HepG2 (cell line): ENCODE results near the gene CLK4.

Experiments used
- ARNT ChIP-seq: fragments of 450-650 bp; IDR thresholded peaks from 2 replicates; pipeline ENCODE4 v1.6.1; 2017
- GABPB1 ChIP-seq: IDR thresholded peaks from 2 replicates; pipeline ENCODE4 v1.6.1; 2016; ENCODE audit warnings: mild to moderate bottlenecking, missing genetic modification reagents, moderate library complexity, missing compliant biosample characterization
- RFX5 ChIP-seq: IDR thresholded peaks from 2 replicates; pipeline ENCODE4 v1.6.1; 2011; ENCODE audit warnings: low read depth, low read length, improper control_type of control experiment
- TARDBP ChIP-seq: sonication (generic); formaldehyde crosslinking; IDR thresholded peaks from 2 replicates; pipeline ENCODE4 v1.8.0; 2022; ENCODE audit warnings: mild to moderate bottlenecking, missing genetic modification reagents
- ZFP62 ChIP-seq: sonication (generic); formaldehyde crosslinking; IDR thresholded peaks from 2 replicates; pipeline ENCODE4 v1.4.0; 2020; ENCODE audit warnings: missing genetic modification reagents
- ZNF354B ChIP-seq: sonication (generic); formaldehyde crosslinking; IDR thresholded peaks from 2 replicates; pipeline ENCODE4 v1.8.0; 2022; ENCODE audit warnings: mild to moderate bottlenecking, missing genetic modification reagents
- ZNF724P ChIP-seq: sonication (generic); formaldehyde crosslinking; IDR thresholded peaks from 2 replicates; pipeline ENCODE4 v1.8.0; 2022; ENCODE audit warnings: missing genetic modification reagents, borderline replicate concordance
- TF ChIP-seq, protein P1 (sequence below): sonication (generic); formaldehyde crosslinking; IDR thresholded peaks from 2 replicates; pipeline ENCODE4 v1.4.0; 2020; ENCODE audit warnings: missing genetic modification reagents
- TF ChIP-seq, protein P2 (sequence below), 2 experiments: sonication (generic) in 1 of 2; formaldehyde crosslinking in 1 of 2; IDR thresholded peaks; 2 replicates each; pipeline versions ENCODE4 v1.6.1 to v1.9.0; 2014 to 2022; ENCODE audit warnings: antibody characterized with exemption in 1 of 2, borderline replicate concordance in 1 of 2, inconsistent platforms in 1 of 2, low read depth in 1 of 2, missing genetic modification reagents in 1 of 2
- TF ChIP-seq, protein P3 (sequence below): sonication (generic); formaldehyde crosslinking; IDR thresholded peaks from 2 replicates; pipeline ENCODE4 v1.5.0; 2020; ENCODE audit warnings: mild to moderate bottlenecking, missing genetic modification reagents, moderate library complexity
- TF ChIP-seq, protein P4 (sequence below): sonication (generic); formaldehyde crosslinking; IDR thresholded peaks from 2 replicates; pipeline ENCODE4 v1.4.0; 2020; ENCODE audit warnings: missing genetic modification reagents, mild to moderate bottlenecking, borderline replicate concordance
- TF ChIP-seq, protein P5 (sequence below): sonication (generic); formaldehyde crosslinking; IDR thresholded peaks from 2 replicates; pipeline ENCODE4 v1.5.1; 2020; ENCODE audit warnings: mild to moderate bottlenecking, missing genetic modification reagents, moderate library complexity

DNA sequence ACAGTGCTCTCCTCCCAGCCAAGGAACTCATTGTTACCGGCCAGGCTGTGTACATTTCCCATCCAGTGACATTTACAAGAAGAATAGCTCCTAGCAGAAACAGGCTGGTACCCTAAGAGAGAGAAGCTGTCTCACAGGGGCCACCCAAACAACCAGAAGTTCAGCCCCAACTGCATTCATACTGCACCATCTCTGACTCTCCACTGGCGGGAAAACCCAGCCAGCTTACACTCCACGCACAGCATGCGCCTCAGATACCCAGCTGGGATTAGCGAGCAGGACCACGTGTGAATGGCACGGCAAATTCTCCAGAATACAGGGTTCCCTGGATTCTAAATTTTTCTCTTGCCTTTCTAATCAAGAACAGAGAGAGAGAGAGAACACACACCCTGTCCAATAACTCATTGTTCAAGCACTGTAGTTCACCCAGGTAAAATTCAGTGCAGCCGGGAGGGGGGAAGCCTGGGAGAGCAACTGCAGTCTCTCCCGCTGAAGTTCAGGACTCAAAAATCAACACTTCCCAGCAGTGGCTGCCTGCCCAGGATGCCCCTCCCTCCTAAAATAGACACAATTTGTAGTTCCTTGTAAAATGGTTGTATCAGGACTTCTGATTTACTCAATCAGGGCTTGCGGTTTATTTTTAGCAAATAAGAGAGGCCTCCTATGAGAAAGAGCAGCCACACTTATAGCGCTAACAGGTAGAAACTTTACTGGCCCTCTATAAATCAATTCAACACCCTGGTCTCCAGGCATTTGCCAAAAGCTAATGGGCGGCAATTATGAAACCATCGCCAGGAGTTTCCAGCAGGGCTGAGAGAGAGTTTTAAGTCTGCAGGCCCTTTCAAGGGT is 38.9 kb downstream of the CLK4 start:
- TF ChIP-seq, protein P1, sequence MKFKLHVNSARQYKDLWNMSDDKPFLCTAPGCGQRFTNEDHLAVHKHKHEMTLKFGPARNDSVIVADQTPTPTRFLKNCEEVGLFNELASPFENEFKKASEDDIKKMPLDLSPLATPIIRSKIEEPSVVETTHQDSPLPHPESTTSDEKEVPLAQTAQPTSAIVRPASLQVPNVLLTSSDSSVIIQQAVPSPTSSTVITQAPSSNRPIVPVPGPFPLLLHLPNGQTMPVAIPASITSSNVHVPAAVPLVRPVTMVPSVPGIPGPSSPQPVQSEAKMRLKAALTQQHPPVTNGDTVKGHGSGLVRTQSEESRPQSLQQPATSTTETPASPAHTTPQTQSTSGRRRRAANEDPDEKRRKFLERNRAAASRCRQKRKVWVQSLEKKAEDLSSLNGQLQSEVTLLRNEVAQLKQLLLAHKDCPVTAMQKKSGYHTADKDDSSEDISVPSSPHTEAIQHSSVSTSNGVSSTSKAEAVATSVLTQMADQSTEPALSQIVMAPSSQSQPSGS (CRISPR knock-in tag) = no peak
- TF ChIP-seq, protein P2, sequence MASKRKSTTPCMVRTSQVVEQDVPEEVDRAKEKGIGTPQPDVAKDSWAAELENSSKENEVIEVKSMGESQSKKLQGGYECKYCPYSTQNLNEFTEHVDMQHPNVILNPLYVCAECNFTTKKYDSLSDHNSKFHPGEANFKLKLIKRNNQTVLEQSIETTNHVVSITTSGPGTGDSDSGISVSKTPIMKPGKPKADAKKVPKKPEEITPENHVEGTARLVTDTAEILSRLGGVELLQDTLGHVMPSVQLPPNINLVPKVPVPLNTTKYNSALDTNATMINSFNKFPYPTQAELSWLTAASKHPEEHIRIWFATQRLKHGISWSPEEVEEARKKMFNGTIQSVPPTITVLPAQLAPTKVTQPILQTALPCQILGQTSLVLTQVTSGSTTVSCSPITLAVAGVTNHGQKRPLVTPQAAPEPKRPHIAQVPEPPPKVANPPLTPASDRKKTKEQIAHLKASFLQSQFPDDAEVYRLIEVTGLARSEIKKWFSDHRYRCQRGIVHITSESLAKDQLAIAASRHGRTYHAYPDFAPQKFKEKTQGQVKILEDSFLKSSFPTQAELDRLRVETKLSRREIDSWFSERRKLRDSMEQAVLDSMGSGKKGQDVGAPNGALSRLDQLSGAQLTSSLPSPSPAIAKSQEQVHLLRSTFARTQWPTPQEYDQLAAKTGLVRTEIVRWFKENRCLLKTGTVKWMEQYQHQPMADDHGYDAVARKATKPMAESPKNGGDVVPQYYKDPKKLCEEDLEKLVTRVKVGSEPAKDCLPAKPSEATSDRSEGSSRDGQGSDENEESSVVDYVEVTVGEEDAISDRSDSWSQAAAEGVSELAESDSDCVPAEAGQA (IDR thresholded peaks at IDR 0.05; ENCODE audit: low read depth) = no peak
- TF ChIP-seq, protein P2 (CRISPR knock-in tag; IDR thresholded peaks at IDR 0.05; ENCODE audit: borderline replicate concordance) = no peak
- no peak for TF ChIP-seq GABPB1 (CRISPR knock-in tag)
- TF ChIP-seq RFX5 = no peak
- TF ChIP-seq, protein P3, sequence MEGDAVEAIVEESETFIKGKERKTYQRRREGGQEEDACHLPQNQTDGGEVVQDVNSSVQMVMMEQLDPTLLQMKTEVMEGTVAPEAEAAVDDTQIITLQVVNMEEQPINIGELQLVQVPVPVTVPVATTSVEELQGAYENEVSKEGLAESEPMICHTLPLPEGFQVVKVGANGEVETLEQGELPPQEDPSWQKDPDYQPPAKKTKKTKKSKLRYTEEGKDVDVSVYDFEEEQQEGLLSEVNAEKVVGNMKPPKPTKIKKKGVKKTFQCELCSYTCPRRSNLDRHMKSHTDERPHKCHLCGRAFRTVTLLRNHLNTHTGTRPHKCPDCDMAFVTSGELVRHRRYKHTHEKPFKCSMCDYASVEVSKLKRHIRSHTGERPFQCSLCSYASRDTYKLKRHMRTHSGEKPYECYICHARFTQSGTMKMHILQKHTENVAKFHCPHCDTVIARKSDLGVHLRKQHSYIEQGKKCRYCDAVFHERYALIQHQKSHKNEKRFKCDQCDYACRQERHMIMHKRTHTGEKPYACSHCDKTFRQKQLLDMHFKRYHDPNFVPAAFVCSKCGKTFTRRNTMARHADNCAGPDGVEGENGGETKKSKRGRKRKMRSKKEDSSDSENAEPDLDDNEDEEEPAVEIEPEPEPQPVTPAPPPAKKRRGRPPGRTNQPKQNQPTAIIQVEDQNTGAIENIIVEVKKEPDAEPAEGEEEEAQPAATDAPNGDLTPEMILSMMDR (CRISPR knock-in tag) = no peak
- TF ChIP-seq ZNF724P (CRISPR knock-in tag) = no peak
- TF ChIP-seq ARNT = no peak
- no peak for TF ChIP-seq ZFP62
- TF ChIP-seq, protein P4, sequence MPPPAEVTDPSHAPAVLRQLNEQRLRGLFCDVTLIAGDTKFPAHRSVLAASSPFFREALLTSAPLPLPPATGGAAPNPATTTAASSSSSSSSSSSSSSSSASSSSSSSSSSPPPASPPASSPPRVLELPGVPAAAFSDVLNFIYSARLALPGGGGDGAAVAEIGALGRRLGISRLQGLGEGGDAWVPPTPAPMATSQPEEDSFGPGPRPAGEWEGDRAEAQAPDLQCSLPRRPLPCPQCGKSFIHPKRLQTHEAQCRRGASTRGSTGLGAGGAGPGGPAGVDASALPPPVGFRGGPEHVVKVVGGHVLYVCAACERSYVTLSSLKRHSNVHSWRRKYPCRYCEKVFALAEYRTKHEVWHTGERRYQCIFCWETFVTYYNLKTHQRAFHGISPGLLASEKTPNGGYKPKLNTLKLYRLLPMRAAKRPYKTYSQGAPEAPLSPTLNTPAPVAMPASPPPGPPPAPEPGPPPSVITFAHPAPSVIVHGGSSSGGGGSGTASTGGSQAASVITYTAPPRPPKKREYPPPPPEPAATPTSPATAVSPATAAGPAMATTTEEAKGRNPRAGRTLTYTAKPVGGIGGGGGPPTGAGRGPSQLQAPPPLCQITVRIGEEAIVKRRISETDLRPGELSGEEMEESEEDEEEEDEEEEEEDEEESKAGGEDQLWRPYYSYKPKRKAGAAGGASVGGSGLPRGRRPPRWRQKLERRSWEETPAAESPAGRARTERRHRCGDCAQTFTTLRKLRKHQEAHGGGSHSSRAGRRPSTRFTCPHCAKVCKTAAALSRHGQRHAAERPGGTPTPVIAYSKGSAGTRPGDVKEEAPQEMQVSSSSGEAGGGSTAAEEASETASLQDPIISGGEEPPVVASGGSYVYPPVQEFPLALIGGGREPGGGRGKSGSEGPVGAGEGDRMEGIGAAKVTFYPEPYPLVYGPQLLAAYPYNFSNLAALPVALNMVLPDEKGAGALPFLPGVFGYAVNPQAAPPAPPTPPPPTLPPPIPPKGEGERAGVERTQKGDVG = no peak
- TF ChIP-seq TARDBP (CRISPR knock-in tag) = no peak
- TF ChIP-seq ZNF354B (CRISPR knock-in tag) = no peak
- TF ChIP-seq, protein P5, sequence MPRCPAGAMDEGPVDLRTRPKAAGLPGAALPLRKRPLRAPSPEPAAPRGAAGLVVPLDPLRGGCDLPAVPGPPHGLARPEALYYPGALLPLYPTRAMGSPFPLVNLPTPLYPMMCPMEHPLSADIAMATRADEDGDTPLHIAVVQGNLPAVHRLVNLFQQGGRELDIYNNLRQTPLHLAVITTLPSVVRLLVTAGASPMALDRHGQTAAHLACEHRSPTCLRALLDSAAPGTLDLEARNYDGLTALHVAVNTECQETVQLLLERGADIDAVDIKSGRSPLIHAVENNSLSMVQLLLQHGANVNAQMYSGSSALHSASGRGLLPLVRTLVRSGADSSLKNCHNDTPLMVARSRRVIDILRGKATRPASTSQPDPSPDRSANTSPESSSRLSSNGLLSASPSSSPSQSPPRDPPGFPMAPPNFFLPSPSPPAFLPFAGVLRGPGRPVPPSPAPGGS (CRISPR knock-in tag) = no peak
